Hepatocyte (in vitro differentiated cells): ENCODE results near the gene OR4D9.

Experiments used
- EZH2 ChIP-seq: fragments of 200-600 bp; sonication (generic); IDR thresholded peaks from 2 replicates; pipeline ENCODE4 v1.6.1; 2016; ENCODE audit warnings: antibody characterized with exemption, mild to moderate bottlenecking, borderline replicate concordance
- TF ChIP-seq, protein P1 (sequence below): fragments of 200-600 bp; sonication (generic); IDR thresholded peaks from 2 replicates; pipeline ENCODE4 v1.5.1; 2016; ENCODE audit warnings: antibody characterized with exemption, mild to moderate bottlenecking; ENCODE audit not compliant: poor library complexity

DNA sequence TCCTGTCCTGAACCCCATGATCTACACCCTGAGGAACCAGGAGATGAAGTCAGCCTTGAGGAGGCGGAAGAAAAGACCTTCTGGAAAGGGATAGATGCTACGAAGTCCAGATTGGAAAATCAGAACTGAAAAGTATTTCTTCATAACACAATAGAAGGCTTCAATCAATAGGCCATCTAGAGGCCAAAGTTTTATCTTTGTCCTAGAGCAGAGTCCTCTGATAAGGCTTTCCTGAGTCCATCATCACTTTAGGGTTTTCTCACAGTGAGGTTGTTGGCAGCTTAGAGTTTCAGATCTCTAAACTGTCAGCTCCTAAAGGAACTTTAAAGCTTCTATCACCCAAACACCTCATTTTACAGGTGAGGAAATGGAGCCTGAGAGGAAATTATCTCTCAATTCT is 21.3 kb downstream of the OR4D9 start:
- TF ChIP-seq, protein P1, sequence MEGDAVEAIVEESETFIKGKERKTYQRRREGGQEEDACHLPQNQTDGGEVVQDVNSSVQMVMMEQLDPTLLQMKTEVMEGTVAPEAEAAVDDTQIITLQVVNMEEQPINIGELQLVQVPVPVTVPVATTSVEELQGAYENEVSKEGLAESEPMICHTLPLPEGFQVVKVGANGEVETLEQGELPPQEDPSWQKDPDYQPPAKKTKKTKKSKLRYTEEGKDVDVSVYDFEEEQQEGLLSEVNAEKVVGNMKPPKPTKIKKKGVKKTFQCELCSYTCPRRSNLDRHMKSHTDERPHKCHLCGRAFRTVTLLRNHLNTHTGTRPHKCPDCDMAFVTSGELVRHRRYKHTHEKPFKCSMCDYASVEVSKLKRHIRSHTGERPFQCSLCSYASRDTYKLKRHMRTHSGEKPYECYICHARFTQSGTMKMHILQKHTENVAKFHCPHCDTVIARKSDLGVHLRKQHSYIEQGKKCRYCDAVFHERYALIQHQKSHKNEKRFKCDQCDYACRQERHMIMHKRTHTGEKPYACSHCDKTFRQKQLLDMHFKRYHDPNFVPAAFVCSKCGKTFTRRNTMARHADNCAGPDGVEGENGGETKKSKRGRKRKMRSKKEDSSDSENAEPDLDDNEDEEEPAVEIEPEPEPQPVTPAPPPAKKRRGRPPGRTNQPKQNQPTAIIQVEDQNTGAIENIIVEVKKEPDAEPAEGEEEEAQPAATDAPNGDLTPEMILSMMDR, result no peak
- TF ChIP-seq EZH2, result no peak
